ENCODE measurements around the gene DOCK4.

- TF ChIP-seq CEBPB (IDR thresholded peaks at IDR 0.05) (no peak), TCF12 (IDR thresholded peaks at IDR 0.05; ENCODE audit: low read depth) (no peak), TAF1 (IDR thresholded peaks at IDR 0.05; ENCODE audit: low read depth) (no peak), YY1 (IDR thresholded peaks at IDR 0.05; ENCODE audit: low read depth) (no peak), REST (IDR thresholded peaks at IDR 0.05; ENCODE audit: low read depth) (no peak), EGR1 (IDR thresholded peaks at IDR 0.05) (no peak), RAD21 (IDR thresholded peaks at IDR 0.05; ENCODE audit: low read depth) (no peak), EP300 (IDR thresholded peaks at IDR 0.05; ENCODE audit: borderline replicate concordance) (no peak), TEAD4 (IDR thresholded peaks at IDR 0.05) (no peak)
These were observed 46.5 kb upstream of the DOCK4 start for GRCh38 chr7:112252691-112253090.
